Umbilical cord (tissue), 1 donor: ENCODE results near the gene CPAMD8. TPM values are rescaled to one million over a fixed set of nuclear protein-coding genes. Genes with fewer than 3 reads are reported as not detected.

Experiments used
- total RNA-seq: library from RNA; depleted of rRNA; stranded (reverse); fragments of >200 nt; gene quantifications from one replicate; pipeline ENCODE4 v1.2.3, GENCODE V29; 2014; ENCODE audit warnings: low replicate concordance; ENCODE audit not compliant: insufficient read depth

CPAMD8 gene
- total RNA-seq, 1 donor from 2014 or later, result 11.3 TPM

Other genes with a start within 250 kb of the CPAMD8 start
- 17.8 TPM for gene SIN3B, start 197.4 kb downstream of the CPAMD8 start, total RNA-seq
- gene F2RL3, start 137.8 kb downstream of the CPAMD8 start, total RNA-seq, result 2.2 TPM
- 7.5 TPM for gene HAUS8, start 48.6 kb upstream of the CPAMD8 start, total RNA-seq
- 80.7 TPM for gene MYO9B, start 49.0 kb upstream of the CPAMD8 start, total RNA-seq
- 11.1 TPM for gene USE1, start 188.5 kb upstream of the CPAMD8 start, total RNA-seq
- 3.4 TPM for gene OCEL1, start 199.4 kb upstream of the CPAMD8 start, total RNA-seq
- 20.0 TPM for gene NR2F6, start 219.1 kb upstream of the CPAMD8 start, total RNA-seq
- gene USHBP1, start 237.9 kb upstream of the CPAMD8 start, total RNA-seq, result 1.2 TPM
- 45.3 TPM for gene BABAM1, start 240.6 kb upstream of the CPAMD8 start, total RNA-seq